ENCODE data around the gene ACTR1B.
"Not testable (repeated sequence)": the region's sequence is repeated elsewhere in the genome, so short reads cannot be mapped to it uniquely, and the experiment has no call there.

The ACTR1B gene

DNA sequence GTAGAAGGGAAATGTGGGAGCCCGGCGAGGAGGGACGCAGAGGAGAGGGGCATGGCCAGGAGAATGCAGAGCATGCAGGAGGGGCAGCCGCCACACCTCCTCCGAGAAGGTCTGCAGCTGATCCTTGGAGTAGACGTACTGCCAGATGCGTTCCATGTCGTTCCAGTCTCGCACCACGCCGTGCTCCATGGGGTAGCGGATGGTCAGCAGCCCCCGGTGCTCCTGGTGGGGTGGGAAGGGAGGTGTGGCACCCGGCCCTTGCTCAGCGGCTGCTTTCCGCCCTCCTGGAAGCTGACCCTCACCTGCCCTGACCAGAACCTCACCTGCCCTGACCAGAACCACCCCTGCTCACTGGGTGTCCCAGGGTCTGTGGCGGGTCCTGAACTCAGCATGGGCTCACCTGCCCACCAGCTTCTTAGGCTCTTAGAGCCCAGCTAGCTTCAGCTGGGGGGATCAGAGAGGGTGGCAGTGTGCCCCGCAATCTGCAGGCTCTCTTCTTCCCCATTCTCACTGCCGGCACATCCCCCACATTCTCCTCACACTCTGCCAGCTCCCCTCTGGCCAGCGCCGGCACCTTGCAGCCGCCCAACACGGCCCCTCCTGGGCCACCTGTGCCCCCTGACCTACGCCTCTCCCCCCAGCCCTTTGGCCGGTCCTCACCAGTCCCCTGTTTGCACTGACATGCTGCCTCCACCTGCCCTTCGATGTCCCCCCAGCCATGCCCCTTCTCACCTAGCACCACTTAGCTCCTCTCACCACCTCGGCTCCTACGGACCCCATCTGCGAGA is 4.4 kb downstream of the ACTR1B start:
- H3K4me3 ChIP-seq (ENCODE audit: low read depth, low read length) = no peak overlapping the region

DNA sequence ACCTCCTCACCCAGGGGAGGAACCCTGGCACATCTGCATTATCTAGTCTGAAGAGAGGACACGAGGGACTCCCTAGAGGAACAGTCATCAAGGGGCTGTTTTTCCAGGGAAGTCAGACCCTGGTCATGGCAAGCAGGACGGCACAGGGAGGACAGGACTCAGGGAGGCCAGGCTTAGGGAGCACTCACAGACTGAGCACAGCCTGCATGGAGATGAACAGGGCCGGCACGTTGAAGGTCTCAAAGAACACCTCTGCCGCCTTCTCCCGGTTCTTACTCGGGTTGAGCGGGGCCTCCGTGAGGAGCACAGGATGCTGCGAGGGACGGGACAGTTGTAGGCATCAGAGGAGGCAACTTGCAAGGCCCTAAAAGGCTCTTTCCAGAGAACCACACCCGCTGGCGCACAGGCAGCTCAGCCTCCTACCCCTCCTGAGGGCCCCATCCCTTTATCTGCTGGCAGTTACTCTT is 5.1 kb downstream of the ACTR1B start:
- H3K4me3 ChIP-seq (ENCODE audit: low read depth, low read length) = no peak overlapping the region

DNA sequence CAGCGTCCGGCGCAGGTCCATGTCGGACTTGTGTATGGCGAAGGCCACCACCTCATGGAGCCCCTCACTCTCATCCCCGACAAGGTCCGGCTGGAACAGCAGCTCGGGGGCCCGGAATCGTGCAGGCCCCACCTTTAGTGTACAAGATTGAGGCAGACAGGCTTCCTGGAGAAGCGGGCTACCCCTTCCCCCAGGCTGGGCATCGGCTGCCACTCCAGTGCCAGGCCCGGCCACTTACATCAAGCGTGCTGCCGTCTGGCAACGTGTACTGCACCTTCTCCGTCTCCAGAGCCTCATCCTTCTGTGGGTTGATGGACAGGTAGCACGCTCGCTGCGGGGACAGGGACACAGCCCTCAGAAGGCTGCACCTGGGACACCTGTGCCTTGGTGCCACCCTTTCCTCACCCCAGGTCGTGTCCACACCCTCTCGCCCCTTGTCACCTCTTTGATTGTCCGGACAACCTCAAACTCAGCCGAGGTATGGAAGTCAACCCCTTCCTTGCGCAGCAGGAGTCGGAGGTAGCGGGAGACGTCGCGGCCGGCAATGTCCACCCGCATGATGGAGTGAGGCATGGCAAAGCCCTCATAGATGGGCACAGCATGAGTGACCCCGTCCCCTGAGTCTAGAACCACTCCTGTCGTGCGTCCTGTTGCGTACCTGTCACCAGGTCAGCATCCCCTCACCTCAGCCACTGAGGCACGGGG is 5.7 kb downstream of the ACTR1B start:
- H3K4me3 ChIP-seq (ENCODE audit: low read depth, low read length) = no peak overlapping the region

DNA sequence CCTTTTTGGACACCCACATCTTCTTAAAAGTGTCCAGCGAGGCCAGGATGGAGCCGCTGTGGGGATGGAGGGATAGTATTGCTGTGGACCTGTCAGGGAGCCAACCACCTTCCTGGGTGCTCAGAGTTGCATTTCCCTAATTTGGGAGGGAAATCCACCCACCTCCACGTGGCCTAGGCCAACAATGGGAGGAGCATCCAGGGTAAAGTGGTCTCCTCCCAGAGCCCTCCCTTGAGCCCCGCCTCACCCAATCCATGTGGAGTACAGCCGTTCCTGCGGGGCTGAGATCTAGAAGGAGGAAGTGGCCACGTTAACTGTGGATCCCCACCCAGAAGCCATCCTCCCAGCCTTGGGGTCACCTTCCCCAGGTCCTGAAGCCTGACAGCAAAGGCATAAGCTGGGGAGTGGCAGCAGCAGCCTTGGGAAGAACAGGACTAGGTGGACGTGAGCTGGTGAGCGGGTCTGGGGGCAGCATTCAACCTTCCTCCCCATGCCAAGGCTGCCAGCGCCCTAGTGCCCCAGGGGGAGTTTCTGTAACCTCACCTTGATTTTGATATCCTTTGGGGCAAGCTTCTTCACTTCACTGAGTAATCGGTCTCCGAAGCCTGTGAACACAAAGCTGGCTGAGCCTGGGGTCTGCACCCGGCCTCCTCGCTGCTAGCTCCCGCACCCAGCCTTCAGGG is 6.8 kb downstream of the ACTR1B start:
- H3K4me3 ChIP-seq (ENCODE audit: low read depth, low read length) = no peak overlapping the region

DNA sequence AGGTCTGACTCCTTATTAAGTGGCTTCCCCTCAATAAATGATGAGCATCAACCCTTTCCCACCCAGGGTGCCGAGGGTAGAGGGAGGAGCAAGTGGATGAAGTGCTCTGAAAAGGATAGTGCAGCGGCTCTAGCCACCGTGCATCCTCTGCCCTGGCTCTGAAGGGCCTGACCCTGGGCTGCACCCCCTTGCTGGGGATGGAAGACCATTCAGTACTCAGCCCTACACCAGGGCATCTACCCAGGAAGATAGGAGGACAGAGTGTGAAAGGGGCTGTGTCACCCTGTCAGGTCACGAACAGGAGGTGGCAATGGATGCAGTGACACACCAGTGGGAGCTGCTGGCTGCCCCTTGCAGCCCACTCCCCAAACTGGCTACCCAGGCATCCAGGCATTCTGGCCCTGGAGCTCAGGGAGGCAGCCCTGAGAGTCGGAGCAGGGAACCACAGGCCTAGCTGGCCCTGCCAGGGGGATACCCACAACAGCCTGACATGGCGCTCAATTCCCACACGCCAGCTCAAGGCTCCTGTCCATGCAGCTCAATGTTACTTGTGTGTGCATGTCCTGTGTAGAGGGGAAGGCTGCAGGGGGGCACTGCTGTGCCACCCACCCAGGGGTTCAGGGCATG is 7.6 kb downstream of the ACTR1B start:
- H3K4me3 ChIP-seq (ENCODE audit: low read depth, low read length) = no peak overlapping the region

DNA sequence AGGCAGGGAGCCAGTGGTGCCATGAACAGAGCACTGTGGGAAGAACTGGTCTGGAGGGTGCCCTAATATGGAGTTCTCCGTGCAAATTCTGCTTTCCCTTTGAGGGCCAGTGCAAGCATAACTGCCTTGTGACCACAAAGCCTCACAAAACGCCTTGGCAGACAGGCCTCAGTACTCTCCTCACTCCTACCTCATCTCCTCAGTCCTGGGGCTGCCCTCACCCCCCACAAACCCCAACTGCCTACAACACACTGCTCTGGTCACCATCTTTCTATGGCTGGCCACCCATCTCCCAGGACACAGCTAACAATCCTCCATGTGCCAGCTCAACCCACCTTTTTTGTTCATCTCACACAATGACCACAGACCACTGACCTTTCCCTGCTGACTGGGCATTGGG is 9.1 kb downstream of the ACTR1B start:
- no peak overlapping the region for H3K4me3 ChIP-seq (ENCODE audit: low read depth, low read length)

DNA sequence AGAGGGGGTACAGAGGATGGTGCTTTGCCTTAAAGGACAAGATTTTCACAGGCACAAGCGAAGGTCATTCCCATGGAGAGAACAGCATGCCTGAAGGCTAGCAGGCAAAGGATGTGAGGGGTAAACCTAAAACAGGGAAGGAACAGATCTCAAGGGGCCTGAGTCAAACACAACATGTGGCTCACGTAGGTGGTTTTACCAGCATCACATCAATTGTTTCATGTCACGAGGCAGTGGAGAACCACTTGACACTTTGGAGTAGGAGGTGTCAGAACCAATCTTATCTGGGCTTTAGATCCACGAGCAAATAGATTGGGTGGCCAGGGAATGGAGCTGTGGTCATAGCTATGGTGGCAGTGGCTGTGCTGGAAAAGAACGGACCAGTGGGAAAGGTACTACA is 9.5 kb downstream of the ACTR1B start:
- H3K4me3 ChIP-seq (ENCODE audit: low read depth, low read length) = no peak overlapping the region

DNA sequence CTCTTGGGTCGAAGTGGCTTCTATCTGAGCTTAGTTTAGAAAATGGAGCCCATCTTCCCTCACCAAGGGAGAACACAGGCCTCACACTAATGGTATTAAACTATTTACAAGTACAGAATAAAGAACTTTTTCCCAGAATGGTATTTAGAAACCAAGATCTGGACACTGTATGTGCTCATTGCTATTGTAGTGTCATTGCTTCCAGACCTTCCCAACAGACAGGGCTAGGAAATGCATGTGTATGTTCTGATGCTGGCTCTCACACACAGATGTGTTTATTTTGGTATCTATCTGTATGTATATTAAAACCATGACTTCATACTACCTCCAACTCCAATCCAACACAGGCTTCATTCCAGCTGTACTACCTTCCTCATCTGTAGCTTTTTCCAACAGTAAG is 10.0 kb downstream of the ACTR1B start:
- H3K4me3 ChIP-seq (ENCODE audit: low read depth, low read length) = no peak overlapping the region

DNA sequence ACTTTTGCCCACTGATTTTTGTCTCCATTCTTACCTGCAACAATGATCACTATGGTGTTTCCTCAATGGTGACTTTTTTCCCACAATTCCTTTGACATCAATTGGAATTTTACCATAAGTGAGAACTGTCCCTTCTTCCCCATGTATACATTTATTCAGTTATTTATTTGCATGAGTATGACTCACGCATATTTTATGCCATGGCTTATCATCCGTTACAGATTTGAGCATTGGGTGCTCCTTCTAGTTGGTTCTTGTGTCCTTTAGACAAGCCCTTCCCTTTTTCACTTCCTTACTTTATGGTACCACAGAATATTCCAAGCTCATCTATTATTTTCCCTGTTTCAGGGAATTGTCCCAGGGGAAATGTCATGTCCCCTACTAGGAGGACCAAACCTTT is 10.4 kb downstream of the ACTR1B start:
- H3K4me3 ChIP-seq (ENCODE audit: low read depth, low read length) = no peak overlapping the region

DNA sequence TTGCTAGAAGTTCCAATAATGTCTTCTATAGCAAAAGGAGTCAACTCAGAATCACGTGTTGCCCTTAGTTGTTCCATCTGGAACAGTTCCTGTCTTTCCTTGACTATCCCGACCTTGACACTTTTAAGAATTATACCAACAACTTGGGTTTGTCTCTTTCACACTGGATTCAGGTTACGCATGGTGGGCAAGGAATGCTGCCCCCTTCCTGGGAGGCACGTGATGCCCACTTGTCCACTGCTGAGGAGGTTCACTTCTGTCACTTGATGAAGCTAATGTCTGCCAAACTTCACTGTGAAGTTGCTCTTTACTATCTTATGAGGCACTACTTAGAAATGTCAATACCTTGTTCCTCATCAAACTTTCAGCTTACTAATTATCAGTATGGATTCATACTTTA is 12.7 kb downstream of the ACTR1B start:
- no peak overlapping the region for H3K4me3 ChIP-seq (ENCODE audit: low read depth, low read length)

DNA sequence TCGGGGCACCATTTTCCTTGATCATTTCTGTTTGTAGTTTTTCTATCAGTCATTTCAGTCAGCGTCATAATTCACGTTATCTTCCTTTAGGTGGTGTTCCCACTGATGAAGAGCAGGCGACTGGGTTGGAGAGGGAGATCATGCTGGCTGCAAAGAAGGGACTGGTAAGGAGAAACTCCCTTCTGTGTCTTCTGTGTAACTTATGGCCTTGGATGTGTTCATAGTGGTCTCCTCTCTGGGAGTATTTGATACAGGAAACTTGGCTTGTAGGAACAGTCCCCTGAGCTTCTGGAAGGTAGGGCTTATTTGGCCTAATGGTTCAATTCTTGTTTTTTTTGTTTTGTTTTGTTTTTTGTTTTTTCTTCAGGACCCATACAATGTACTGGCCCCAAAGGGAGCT is 16.9 kb downstream of the ACTR1B start:
- H3K4me3 ChIP-seq (ENCODE audit: low read depth, low read length) = peak overlapping the region; percentile 94

DNA sequence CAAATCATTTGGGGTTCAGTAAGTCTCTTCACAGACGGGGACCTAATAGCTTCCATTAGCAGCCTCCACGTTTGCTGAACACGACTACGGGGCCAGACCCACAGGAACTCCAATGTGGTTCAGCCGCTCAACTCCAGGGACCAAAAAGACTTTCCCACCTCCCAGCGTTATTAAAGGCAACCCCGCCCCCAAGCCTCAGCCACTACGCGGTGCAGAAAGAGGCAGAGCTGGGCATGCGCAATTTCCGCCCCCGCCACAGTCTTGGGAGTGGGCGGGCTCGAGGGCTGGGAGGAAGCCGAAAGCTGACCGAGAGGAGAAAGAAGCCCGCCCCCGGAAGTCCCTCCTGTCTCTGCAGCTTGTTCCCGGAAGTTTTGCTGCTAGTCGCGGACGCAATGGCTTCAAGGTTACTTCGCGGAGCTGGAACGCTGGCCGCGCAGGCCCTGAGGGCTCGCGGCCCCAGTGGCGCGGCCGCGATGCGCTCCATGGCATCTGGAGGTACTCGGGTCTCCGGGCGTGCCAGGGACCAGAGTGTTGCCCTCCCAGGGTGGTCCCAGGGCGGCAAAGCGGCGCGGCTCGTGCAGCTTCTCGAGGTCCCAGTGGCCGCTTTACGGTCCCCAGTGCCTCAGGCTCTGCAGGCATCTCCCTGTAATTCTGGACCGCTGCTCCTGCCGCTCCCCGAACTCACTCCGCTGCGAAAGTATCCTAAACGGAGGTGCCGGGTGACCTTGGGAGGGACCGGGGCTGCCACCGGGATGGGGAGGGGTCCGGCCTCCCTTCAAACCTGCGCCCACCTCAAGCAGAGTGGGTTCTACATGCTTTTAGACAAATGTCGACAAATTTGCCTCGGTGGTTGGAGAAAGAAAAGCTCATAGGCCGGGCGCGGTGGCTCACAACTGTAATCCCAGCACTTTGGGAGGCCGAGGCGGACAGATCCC is 17.9 kb downstream of the ACTR1B start, which contains the start of gene COX5B:
Gene COX5B (plus strand): TSS at position 368 of the 935 bp plus-strand sequence. CDS start 25 bp downstream, at position 393.
- peak within 1 kb of the TSS; percentile 94 for H3K4me3 ChIP-seq (ENCODE audit: low read depth, low read length)

DNA sequence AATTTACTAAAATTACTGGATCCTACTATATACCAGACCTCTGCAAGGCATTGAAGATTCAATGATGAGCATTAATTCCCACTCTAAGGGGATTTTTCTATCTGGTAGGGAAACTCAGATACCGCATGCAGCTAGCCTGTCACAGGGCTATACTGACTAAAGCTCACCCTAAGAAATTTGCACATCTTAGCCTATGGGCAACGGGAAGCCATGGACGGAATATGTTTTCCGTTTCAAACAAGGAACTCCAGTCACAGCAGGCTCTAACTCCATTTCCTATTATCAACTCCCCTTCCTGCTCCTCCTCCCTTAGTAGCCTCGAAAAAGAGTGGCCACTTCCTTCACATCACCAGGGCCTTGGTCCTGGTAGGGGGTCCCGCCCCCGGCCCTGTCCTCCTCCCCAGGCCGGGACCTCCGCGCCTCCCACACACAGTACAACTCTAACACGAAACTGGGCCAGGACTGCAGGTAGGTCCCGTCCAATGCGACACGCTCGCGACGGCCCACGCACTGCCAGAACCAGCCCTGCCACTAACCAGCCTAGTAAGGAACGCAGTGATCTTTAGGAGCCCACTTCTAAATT is 18.6 kb downstream of the ACTR1B start:
- H3K4me3 ChIP-seq (ENCODE audit: low read depth, low read length) = peak overlapping the region; percentile 94

DNA sequence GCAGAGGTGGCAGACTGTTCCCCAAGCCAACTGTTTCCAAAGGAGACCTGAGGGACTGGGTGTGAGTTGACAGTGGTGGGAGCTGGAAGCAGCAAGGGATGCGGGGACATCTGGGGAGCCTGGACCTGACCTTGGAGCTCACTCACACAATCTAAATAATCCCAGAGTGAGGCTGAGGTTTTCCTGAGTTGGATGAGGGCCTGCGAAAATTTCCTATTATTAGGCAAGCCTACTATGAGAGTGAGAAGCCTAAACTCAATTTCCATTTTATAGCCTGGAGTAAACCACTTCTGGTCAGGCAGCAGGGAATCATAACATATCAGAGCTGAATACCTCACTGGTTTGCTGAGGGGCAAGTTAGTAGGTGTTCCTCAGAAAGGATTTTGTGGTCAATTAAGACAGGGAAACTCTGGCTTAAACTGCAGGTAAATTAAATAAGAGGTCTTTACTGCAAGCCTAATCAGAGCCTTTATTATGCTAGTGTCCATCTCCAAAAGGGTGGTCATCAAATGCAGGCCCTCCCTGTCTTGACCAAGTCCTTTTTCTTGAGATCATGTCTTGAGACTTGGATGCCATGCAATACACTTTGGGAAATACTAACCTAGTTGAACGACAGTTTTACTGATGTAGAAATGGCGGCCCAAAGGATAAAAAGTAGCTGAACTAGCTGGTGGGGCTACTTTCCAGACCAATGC is 19.7 kb downstream of the ACTR1B start:
- no peak overlapping the region for H3K4me3 ChIP-seq (ENCODE audit: low read depth, low read length)

DNA sequence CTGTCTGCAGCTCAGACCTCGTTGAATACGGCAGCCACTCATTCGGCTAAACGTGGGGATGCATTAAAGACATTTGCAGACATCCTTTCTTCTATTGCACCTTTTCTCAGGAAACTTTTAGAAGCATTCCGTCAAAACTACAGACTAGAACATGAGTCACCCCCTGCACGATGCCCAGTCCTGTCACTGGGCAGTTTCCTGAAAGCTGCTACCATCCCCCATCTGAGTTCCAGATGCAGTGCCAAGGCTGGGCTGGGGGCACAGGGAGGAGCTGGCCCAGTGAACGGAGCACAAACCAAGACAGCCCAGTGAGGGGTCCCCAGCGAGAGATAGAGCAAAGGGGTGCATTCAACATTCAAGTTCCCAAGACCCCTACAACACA is 37.8 kb downstream of the ACTR1B start:
- not testable (repeated sequence) for H3K4me3 ChIP-seq (ENCODE audit: low read depth, low read length)

DNA sequence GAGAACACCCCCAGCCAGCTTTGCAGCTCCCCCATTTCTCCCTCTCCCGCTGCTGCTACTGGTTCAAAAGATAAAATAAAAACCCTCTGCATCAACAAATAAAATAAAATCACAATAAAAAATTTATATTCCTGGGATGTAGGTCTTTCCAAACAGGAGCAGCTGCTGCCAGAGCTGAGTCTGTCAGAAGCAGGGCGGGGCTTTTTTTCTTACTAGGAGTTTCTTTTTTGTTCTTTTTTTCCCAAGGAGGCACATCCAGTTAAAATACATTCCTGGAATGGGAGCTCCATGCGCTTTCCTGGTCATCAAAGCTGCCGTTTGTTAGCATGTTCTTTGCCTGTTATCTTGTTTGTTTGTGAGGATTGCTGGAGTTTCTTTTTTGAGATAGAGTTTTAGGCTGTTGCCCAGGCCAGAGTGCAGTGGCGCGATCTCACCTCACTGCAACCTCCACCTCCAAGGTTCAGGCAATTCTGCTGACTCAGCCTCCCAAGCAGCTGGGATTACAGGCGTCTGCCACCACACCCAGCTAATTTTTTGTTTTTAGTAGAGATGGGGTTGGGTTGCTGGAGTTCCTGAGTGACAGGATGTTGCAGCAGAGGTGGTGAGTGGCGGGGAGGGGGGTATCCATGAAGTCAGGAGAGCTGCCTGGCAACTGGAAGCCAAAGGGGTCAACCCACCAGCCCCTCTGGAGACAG is 38.3 kb downstream of the ACTR1B start:
- H3K4me3 ChIP-seq (ENCODE audit: low read depth, low read length) = not testable (repeated sequence)

DNA sequence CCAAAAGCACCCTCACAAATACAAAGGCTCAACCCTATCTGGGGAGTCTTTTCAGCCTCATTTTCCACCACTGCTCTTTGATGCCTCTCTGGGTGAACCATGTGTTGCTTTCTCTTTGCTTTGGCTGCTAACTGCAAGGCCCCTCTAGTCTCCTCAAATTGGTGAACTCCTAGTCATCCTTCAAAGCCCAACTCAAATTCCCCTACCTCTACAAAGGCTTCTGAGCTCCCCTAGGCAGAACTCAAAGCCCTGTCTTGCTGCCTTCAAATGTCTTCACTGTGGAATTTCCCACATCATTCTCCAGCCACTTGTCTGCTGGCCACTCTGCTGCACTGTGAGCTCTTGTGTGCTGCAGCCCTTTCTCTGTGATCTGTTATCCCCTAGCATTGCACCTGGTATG is 40.9 kb downstream of the ACTR1B start:
- not testable (repeated sequence) for H3K4me3 ChIP-seq (ENCODE audit: low read depth, low read length)

DNA sequence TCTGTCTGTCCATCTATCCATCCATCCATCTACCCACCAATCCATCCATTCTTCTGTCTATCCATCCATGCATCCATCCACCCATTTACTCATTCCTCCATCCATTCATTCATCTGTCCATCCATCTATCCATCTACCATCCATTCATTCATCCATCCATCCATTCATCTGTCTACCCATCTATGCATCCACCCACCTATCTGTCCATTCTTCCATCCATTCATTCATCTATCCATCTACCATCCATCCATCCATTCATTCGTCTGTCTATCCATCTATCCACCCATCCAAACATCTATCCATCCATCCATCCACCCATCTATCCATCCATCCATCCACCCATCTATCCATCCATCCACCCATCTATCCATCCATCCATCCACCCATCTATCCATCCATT is 43.4 kb downstream of the ACTR1B start:
- not testable (repeated sequence) for H3K4me3 ChIP-seq (ENCODE audit: low read depth, low read length)

All from iPS-11a (cell line).